Stimulated activated CD4-positive, alpha-beta T cell treated with anti-CD3 and anti-CD28 coated beads, Interleukin-2, amount 100 ng/mL, for 4 hours (primary cell): ENCODE results near the gene ARL8A.
"Not testable (repeated sequence)": the region's sequence is repeated elsewhere in the genome, so short reads cannot be mapped to it uniquely, and the experiment has no call there.

ENCODE experiments used
- DNase-seq: peaks from one replicate; pipeline ENCODE4 v3.0.0-alpha.2; 2020; ENCODE audit warnings: low read depth

ARL8A gene

DNA sequence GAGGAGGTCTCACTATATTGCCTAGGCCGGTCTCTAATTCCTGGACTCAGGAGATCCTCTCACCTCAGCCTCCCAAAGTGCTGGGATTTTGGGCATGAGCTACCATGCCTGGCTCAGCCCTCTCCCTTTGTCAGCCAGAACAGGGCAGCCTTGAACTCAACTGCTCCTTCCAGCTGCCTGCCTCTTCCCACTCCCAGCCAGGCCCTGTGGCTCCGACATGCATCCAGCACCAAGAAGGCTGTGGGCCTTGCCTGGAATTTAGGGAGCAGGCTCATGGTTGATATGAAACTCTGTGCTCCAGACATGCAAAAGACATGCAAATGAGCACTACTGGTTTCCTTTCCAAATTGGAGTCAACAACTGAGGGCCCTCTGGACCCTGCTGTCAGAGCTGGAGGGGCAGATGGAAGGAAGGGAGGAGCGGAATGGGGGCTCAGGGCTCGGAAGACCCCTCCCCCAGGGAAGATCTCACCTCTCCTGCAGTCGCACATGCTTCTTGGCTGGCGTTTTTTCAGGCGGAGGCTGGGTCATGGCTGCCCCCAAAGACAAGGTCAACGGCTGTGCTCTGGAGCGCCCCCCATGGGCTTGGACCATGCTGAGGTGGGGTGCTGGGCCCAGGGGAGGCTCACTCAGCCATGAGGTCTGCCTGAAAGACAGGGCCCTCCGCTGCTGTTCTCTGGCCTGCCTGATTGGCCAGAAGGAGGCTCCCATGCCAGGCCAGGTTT is 14.4 kb upstream of the ARL8A start:
- DNase-seq = no peak

DNA sequence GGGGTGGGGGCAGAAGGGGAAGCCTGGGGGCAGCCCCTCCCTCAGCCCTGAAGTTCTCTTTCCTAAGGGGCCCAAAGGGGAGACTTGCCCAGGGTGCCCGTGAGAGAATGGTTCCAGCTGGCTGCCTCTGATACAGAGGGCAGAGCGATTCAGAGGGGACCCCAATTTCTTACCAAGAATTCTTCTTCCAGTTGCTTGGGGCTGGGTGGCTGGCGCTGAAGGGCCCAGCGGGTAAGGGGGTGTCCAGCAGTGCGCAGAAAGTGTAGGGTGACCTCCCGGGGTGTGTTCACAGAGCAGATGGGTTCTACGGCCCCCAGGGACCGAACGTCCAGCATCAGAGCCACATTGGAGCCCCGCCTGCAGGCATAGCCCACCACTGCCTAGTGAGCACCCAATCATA is 13.4 kb upstream of the ARL8A start:
- no peak for DNase-seq

DNA sequence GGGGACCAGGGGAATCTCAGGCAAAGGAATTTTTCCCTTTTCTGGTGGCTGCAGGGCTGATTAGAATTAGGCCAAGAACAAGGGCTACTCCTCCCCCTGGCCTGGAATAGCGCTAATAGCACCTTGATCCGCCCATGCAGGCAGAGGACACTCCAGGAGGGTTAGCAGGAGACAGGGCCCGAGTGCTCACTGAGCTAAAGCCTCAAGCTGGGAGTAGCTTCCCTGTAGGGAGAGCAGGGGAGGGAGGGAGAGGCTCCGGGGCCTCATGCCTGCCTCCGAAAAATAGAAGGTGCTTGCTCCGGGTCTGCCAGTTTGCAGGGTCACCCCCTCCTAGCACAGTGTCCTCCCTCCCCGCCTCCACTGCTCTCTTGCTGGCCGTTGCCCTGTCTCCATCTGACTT is 12.1 kb upstream of the ARL8A start:
- no peak for DNase-seq

DNA sequence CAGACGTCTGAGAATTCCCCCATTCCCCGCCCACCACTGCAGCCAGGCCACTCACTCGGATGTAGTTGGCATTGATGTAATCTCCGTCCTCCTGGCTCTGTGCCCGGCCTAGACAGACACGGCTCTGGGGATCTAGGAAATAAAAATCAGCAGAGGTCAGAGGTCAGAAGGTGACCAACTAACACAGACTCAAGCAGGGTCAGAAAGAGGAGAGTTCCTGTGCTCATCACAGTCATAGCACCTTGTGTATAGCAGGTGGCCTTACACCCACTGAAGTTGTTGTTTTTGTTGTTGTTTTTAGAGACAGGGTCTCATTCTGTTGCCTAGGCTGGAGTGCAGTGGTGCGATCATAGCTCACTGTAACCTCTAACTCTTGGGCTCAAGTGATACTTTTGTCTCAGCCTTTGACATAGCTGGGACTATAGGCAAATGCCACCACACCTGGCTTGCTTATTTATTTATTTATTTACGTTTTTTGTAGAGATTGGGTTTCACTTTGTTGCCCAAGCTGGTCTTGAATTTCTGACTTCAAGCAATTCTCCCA is 11.0 kb upstream of the ARL8A start:
- DNase-seq = no peak

DNA sequence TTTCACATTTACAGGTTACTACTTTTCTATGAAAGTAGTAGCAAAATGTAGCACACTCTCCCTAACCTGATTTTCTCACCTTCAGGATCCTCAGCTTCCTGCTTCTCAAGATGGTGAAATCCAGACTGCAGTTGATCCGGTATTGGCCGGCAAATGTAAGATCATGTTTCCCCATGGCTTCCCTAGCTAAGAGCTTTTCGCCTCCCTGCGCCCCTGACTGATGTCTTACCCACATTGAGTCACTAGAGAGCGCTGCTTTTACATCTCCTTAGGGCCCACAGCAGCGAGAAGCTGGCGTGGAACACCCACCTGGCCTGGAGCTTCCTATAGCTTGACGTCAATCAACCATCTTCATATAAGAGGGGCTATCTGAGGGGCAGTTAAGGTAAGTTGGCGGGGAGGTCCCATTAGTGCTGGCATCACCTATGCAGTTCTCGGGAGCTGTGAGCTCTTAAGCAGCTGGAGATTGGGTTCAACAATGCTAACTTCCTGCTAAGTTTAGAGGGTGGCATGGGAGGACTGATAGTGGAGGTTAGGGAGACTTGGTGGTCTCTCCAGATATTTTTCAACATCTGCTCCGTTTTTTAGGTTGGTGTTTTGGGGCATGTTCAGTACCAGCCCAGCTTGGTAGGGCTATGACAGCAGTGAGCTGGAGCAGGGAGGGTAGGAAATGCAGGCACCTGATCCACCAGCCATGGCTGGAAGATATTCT is 10.4 kb upstream of the ARL8A start:
- DNase-seq = no peak

DNA sequence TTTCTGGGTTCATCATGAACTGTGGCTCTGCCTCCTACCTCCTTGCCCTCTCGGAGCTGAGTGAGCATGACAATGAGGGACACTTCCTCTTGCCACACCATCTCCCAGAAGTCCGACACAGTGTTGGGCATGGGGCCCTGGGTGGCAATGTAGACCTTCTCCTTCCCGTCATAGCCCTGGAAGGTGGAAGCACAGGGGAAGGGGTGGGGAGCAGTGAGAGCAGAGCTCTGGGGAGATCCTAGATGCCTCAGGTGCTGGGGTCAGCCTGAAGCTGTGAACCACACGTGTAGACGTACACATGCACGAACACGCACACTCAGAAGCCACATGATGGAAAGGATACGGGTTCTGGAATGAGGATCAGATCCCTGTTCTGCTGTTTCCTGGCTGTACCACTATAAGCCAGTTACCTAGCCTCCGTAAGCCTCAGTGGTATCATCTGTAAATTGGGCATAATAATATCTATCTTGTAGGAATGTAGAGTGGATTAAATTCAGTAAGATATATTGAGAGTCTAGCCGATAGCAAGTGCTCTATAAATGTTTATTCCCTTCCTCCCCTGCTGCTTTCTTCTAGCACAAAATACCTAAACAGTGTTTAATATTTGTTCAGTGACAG is 9.7 kb upstream of the ARL8A start:
- DNase-seq = no peak

DNA sequence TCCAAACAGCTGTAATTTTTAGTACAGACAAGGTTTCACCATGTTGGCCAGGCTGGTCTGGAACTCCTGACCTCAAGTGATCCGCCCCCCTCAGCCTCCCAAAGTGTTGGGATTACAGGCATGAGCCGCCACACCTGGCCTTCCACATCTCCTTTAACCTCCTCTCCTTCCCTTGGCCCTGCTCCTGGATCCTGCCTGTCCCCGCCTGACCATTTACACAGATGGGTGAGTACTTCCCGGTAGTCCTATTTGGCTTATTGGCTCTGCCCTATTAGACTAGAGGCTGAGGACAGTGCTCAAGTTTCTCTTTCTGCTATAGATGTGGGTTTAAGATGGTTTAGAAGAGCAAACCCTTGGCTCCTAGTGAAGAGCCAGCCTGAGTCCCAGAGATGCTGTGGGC is 8.7 kb upstream of the ARL8A start:
- DNase-seq = no peak

DNA sequence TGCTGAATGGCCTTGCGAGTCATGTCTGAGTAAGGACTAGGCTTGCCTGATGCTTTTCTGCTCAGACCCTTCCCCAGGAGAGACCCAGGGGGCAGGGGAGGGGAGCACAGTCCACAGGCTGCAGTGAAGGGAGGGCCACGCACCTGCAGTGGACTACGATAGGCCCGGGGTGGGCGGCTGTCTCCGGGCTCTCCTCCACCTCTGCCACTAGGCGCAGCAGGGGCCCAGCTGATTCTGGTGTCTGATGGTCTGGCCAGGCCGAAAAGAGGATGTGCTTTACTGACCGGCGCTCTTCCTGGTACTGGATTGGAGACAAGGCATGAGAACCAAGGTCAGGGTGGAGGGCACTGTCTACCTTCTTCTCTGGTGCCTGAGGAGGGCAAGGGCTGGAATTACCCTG is 7.9 kb upstream of the ARL8A start:
- DNase-seq = no peak

DNA sequence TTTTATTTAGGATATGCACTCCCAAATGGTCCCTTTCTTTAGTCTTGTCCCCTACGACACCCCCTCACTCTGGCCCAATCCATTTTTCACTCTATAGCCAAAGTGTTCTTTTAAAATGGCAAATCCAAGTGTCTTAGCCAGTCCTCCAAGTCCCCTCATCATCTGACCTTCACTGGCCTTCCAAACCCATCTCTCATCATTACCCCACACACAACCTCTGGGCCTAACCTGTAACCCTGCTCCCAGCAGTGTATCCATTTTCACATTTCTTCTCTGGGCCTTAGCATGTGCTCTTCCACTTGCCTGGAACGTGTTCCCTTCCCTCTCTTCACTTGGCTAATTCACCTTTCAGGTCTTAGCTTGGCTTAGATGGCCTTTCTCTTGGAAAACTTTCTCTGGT is 6.5 kb upstream of the ARL8A start:
- DNase-seq = no peak

DNA sequence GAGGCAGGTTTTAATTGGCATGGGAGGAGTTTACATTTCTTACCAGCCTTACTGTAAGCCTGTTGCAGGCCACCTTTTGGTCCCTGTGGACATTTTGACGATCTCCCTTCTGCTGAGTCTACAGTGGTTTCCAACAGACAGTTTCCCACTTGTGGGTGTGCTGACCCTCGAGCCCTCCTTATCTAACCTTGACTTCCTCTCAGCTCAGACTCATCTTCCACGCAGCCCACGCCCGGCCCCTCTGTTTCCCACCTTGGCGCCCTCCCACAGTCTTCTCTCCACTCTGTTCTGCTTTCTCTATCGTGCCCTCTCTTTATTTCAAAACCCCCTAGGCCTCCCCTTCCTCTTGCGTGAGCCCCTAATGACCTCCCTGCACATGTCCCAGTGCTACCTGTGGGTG is 6.1 kb upstream of the ARL8A start:
- DNase-seq = no peak

DNA sequence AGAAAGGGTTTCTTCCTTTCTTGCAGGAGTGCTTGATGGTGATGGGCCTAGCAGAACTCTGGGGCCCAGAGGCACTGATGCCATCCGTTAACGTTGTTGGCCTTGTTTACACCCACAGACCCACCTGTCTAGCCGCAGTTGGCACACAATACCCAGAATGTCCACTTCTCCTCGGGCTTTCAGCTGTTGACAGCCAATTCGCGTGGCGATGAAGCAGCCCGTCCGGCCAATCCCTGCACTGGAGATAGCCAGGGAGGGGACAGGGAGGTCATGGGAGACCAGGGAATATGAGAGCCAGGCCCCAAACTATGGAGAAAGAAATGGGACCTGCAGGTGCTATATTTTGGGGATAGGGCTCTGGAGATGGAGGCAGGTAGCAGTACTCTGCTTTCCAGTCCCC is 5.7 kb upstream of the ARL8A start:
- no peak for DNase-seq

DNA sequence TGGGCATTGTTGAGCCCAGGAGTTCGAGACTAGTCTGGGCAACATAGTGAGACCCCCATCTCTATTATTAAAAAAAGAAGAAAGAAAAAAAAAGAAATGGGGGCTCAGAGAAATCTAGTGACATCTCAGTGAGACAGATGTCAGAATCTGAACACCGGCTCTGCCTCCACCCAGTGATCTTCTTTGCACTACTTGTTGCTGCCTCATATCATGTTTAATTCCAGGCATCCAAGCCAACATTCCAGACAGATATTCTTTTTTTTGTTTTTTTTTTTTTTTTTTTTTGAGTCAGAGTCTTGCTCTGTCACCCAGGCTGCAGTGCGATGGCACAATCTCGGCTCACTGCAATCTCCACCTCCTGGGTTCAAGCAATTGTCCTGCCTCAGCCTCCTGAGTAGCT is 5.0 kb upstream of the ARL8A start:
- DNase-seq = no peak

DNA sequence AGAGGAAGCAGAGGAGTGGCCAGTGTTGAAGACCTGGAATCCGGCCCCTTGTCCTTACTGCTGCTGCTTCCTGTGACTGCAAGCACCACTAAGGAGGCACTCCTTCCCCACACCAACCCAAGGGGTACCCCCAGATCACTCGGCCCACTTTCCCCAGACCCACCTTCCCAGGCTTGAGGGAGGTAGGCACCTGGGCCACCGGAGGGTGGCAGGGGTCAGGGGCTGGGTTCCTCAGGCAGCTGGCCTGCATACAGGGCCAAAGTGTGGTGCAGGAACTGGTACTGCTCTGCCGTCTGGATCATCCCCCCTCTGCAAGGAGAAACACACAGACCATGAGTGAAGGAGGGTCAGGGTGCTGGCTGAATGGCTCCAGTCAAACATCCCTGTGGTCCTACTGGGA is 3.9 kb upstream of the ARL8A start:
- DNase-seq = no peak

DNA sequence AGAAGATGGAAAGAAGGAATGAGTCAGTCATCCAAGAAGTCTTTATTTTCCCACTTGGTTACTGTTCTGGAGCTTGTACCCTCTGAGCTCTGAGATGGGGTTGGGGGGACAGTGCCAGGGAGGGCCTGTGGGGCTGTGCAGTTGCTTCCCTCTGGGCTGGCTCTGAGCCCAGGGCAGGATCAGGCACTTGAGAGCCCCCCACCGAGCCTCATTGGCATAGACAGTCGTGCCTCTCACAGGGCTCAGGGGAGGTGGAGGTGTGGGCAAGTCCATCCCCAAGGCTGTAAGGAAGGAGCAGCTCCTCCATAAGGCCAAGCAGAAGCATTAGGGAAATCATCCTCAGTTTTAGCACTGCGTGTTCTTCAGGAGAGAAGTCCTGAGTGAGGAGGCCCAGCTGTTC is 2.5 kb upstream of the ARL8A start:
- no peak for DNase-seq

DNA sequence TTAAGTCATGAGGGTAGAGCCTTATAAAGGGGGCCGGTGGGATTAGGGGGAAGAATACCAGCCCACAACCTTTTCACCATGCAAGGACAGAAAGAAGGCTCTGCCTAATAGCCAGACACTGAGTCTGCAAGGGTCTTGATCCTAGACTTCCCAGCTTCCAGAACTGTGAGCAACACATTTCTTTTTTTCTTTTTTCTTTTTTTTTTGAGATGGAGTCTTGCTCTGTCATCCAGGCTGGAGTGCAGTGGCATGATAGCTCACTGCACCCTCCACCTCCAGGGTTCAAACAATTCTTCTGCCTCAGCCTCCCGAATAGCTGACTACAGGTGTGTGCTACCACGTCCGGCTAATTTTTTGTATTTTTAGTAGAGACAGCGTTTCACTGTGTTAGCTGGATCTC is 1.7 kb upstream of the ARL8A start:
- no peak for DNase-seq

DNA sequence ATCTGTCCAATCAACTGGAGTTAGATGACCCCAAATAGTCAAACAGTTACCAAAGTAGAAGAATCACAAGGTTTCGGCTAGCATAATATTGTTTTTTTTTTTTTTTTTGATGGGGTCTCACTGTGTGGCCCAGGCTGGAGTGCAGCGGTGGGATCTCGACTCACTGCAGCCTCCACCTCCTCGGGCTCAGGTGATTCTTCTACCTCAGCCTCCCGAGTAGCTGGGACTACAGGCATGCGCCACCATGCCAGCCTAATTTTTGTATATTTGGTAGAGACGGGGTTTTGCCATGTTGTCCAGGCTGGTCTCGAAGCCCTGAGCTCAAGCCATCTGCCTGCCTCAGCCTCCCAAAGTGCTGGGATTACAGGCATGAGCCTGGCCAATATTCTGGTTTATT is 1.2 kb upstream of the ARL8A start:
- not testable (repeated sequence) for DNase-seq

DNA sequence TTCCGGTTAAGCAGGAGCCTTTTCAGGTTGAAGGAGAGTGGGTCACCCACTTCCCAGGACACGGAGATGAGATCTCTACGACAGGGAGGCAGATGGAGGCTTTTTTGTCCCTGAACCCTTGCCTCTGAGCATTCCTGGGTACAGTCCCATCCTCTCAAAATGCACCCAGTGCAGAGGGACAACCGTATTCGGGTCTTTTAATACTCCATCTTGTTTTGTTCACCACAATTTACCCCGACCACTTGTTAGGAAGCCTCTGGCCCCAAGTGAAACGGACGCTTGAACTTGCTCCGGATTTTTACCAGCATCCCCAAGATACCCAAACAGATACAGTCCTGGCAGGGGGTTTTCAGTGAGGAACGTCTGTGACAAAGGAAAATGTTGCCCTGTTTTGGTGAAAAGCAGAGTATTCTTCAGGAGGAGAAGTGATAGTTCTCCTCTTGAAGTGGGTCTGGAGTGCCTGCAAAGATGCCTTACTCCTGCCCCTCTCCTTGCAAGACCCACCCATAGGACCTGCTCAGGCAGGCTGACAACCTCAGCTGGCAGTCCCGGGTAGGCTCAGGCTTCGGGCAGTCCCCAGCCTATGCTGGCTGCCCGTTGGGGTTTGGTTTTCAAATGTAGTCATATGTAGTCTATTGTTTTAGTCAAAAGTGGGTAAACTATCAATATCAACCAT is 669 bp upstream of the ARL8A start:
- DNase-seq = no peak

DNA sequence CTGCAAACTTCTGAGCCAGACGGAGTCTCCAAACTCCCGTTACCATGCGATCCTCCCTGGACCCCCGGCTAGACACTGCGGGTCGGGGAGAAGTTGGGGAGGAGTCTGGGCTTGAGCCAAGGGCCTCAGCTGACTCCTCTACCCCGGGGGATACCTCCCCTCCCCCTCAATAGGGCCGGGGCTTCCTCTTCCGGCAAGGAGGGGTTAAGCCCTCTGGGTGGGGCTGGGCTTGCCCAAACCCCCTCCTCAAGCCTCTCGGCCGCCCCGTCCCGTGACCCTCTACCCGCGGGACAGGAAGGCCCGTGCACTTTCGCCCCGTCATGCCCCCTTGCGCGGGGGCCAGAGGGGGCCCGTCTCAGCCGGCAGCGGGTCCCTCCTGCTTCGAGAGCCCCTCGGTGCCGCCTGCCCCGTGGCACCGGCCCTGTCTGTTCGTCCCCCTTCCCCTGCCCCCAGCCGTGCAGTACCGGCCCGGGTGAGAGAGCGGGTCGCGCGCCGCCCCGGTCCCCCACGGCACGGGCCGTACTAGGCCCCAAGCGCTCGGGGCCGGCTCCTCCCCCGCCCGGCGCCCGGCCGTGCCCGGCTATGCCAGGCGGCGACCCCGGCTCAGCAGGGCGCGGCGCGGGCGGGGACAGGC is 652 bp downstream of the ARL8A start:
- DNase-seq = no peak

DNA sequence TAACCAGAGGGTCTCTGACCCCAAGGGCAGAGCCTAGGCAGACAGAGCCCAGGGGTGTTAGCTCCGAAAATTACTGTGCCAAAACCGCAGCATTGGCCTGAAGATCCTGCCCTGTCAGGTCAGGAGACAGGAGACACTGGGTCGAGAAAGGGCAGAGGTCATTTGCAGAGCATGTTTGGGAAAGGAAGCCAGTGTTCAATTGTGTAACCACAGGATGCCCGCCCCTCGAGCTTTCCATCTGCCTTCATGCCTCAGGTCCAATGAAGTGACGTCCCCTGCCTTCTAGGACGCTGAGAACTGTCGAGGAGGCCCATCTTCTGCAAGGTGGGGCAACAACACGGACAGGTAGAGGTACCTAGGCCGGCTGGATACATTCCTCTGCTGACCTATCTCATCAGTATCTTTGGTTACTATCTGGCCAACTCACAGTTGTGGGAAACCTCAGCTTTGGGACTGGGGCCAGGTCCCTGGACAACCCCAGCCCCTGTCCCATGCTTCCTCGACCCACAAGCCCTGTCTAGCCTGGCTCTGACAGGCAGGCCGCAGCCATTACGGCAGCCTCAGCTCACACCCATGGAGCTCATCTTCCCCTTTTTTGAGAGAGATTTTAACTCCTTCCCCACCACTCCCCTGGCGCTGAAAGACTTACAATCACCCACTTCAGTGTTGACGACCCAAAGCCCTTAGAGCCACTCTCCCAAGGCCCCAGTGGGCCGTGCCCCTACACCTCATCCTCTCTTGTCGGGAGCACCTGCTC is 1.3 kb downstream of the ARL8A start:
- DNase-seq = no peak

DNA sequence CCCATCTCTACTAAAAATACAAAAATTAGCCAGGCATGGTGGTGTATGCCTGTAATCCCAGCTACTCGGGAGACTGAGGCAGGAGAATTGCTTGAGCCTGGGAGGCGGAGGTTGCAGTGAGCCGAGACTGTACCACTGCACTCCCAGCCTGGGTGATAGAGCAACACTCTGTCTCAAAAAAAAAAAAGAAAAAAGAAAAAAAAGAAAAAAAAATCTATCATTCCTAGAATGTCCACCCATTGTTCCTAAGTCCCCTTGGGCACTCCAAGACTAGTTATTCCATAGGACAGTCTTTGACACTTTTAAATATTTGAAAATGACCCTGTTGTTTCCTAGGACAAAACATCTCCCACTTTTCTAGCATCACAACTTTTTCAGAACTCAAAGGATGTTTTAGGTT is 3.1 kb downstream of the ARL8A start:
- not testable (repeated sequence) for DNase-seq

DNA sequence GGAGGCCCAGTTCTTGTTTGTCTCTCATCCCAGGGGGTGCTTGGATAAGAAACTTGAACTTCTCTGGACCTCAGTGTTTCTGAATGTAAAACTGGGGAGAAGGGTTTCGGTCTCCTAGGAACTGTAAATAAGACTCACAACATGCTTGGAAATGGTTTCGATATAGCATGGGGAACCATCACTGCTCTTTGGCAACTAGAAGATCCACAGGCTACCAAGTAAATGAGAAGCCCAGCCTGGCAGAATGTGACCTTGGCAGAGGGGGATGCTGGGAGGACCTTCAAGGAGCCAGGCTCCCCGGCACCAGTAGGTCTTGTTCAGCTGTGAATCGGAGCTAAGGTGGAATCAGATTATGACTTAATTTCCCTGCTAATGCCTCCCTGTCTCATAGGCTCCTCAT is 3.7 kb downstream of the ARL8A start:
- DNase-seq = no peak
